Calu3 (cell line): ENCODE measurements around the gene DNAH6. TPM values are rescaled to one million over a fixed set of nuclear protein-coding genes. Genes with fewer than 3 reads are reported as not detected.

ENCODE experiments used
- BruUV-seq: library from RNA; stranded (reverse); fragments of 400-500 nt; replicated peaks from 2 replicates; lab custom pipeline; 2021; lab: Mats Ljungman, UMichigan
- CTCF ChIA-PET: fragments of 300-600 bp; sonication (Branson Sonifier 250); formaldehyde crosslinking; loops from one replicate; lab custom pipeline; 2022; ENCODE audit warnings: antibody characterized with exemption; lab: Charles Lee
- DNase-seq: peaks from one replicate; pipeline ENCODE4 v3.0.0; 2022
- H3K27ac Mint-ChIP-seq: one replicate; pipeline ENCODE4 v1.8.0; 2022; ENCODE audit warnings: mixed read lengths; ENCODE audit not compliant: unreplicated experiment
- H3K27me3 Mint-ChIP-seq: one replicate; pipeline ENCODE4 v1.8.0; 2022; ENCODE audit warnings: mixed read lengths; ENCODE audit not compliant: unreplicated experiment
- H3K36me3 Mint-ChIP-seq: one replicate; pipeline ENCODE4 v1.8.0; 2022; ENCODE audit warnings: mild to moderate bottlenecking, moderate library complexity, mixed read lengths; ENCODE audit not compliant: insufficient read depth, unreplicated experiment
- H3K4me1 Mint-ChIP-seq: one replicate; pipeline ENCODE4 v1.8.0; 2022; ENCODE audit warnings: mild to moderate bottlenecking, low read depth, mixed read lengths; ENCODE audit not compliant: unreplicated experiment
- H3K4me3 Mint-ChIP-seq: one replicate; pipeline ENCODE4 v1.8.0; 2022; ENCODE audit warnings: mild to moderate bottlenecking, low read depth, moderate library complexity, mixed read lengths; ENCODE audit not compliant: unreplicated experiment
- H3K9me3 Mint-ChIP-seq: one replicate; pipeline ENCODE4 v1.8.0; 2022; ENCODE audit warnings: low read depth, mixed read lengths; ENCODE audit not compliant: unreplicated experiment
- CTCF ChIP-seq: fragments of 200-600 bp; IDR thresholded peaks from one replicate; pipeline ENCODE4 v1.8.0; 2022; ENCODE audit warnings: antibody characterized with exemption; ENCODE audit not compliant: unreplicated experiment
- intact Hi-C: fragments of 100-400 bp; cut with micrococcal nuclease; formaldehyde crosslinking; loops from one replicate; pipeline ENCODE4 v1.10.0; 2022; ENCODE audit not compliant: unreplicated experiment
- total RNA-seq: library from RNA; stranded (reverse); gene quantifications from 2 replicates; pipeline ENCODE4 v1.2.3, GENCODE V29; 2022

DNAH6 gene
- total RNA-seq, 1 experiment from 2014 or later = 1.3 TPM

- BruUV-seq = no TSS peak
- DNase-seq = no peak
- H3K27ac Mint-ChIP-seq = no peak overlapping the region
- no peaks in the 10 kb centered on the region for H3K36me3 Mint-ChIP-seq
- TF ChIP-seq CTCF = no peak
- intact Hi-C loops = no loop called here
- H3K4me1 Mint-ChIP-seq = no peaks in the 10 kb centered on the region
- no peak overlapping the region for H3K4me3 Mint-ChIP-seq
- H3K27me3 Mint-ChIP-seq = peaks cover 26% of the 10 kb centered on the region
- CTCF ChIA-PET = no interaction called here
- no peaks in the 10 kb centered on the region for H3K9me3 Mint-ChIP-seq
Measured at GRCh38 chr2:84649487-84650142, 133.3 kb downstream of the DNAH6 start.

- H3K4me3 Mint-ChIP-seq = no peak overlapping the region
- no peak for DNase-seq
- H3K9me3 Mint-ChIP-seq = no peaks in the 10 kb centered on the region
- no peaks in the 10 kb centered on the region for H3K4me1 Mint-ChIP-seq
- peaks cover 42% of the 10 kb centered on the region for H3K27me3 Mint-ChIP-seq
- CTCF ChIA-PET = no interaction called here
- intact Hi-C loops = no loop called here
- no peaks in the 10 kb centered on the region for H3K36me3 Mint-ChIP-seq
- H3K27ac Mint-ChIP-seq = no peak overlapping the region
- BruUV-seq = no TSS peak
- no peak for TF ChIP-seq CTCF
Measured at GRCh38 chr2:84652431-84652830, 136.1 kb downstream of the DNAH6 start.

- H3K9me3 Mint-ChIP-seq = no peaks in the 10 kb centered on the region
- peaks cover 42% of the 10 kb centered on the region for H3K27me3 Mint-ChIP-seq
- no peak for DNase-seq
- BruUV-seq = no TSS peak
- H3K36me3 Mint-ChIP-seq = no peaks in the 10 kb centered on the region
- intact Hi-C loops = no loop called here
- H3K27ac Mint-ChIP-seq = no peak overlapping the region
- CTCF ChIA-PET = no interaction called here
- no peaks in the 10 kb centered on the region for H3K4me1 Mint-ChIP-seq
- H3K4me3 Mint-ChIP-seq = no peak overlapping the region
- no peak for TF ChIP-seq CTCF
Measured at GRCh38 chr2:84653302-84653701, 137.0 kb downstream of the DNAH6 start.

DNA sequence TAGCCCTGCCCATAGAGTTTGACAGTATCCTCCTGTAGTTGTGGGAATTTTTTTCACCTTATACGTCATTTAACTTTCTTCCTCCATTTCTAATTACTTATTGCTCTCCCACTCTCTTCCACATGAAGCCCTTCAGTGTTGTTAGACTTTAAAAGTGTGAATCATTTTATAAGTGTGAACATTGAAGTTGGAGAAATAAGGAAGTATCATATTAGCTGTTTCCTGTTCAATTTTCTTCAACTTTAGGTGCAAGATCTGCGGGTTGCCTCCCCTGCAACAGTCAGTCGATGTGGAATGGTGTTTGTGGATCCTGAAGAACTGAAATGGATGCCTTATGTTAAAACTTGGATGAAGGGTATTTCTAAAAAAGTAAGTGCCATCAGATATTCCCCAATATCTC, 138.1 kb downstream of the DNAH6 start:
- Mint-ChIP-seq H3K9me3 (no peaks in the 10 kb centered on the region), H3K4me3 (no peak overlapping the region), H3K27ac (no peak overlapping the region), H3K27me3 (peaks cover 35% of the 10 kb centered on the region), H3K4me1 (no peaks in the 10 kb centered on the region), H3K36me3 (no peaks in the 10 kb centered on the region)
- intact Hi-C loops = no loop called here
- CTCF ChIA-PET = no interaction called here
- TF ChIP-seq CTCF = no peak
- no peak for DNase-seq
- no TSS peak for BruUV-seq
